Measurements from ENCODE around the gene EPS8L3. TPM values are rescaled to one million over a fixed set of nuclear protein-coding genes. Genes with fewer than 3 reads are reported as not detected.

The EPS8L3 gene
- total and polyA plus RNA-seq, 2 of the 4 experiments (the other 2 are of a cell fraction) = not detected

- TF ChIP-seq NFE2L2 (IDR thresholded peaks at IDR 0.05; ENCODE audit: low read depth, low read length) = no peak
These were observed 21.0 kb upstream of the EPS8L3 start (continued) for GRCh38 chr1:109784551-109785252.

DNA sequence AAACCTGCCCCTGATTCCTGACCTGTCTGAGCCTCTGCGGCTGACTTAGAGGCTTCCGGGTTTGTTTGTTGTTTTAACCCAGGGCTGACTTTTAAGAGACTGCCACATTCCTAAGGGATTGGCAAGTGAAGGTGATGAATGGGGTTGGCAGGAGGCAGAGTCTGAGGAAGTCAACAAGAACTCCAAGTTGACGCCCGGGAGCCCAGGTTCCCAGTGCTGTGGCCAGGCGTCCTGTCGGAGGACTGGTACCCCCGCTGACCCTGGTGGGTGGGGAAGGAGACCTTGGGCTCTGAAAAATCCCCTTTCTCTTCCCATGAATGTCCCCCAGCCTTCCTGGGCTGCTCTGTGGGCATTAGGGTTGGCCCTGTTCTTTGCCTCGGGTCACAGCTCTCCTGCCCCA lies 19.7 kb upstream of the EPS8L3 start:
- H3K9me3 ChIP-seq (ENCODE audit: control insufficient read depth, insufficient read depth, low read length) = no peaks in the 10 kb centered on the region
- peak overlapping the region; percentile 90; the same call in 1 of the 2 replicates for H2BK20ac ChIP-seq (ENCODE audit: low read depth, low read length)
- H3K9ac ChIP-seq (ENCODE audit: low read depth, low read length) = no peak overlapping the region
- CTCF ChIA-PET = interaction anchor here (1.6 kb wide), 1 partner anchor 9 kb away, joined by 5 read pairs; no protein-coding TSS in a partner anchor
- peak overlapping the region; percentile 30 for H3K27ac ChIP-seq (ENCODE audit: insufficient read depth, low read length)
- H2AFZ ChIP-seq (replicated peaks; ENCODE audit: low read length, poor library complexity) = peak overlapping the region; percentile 18
- BruUV-seq (replicated peaks) = no TSS peak
- H3K27me3 ChIP-seq (ENCODE audit: control insufficient read depth, insufficient read depth, low read length) = no peaks in the 10 kb centered on the region
- H3K4ac ChIP-seq (ENCODE audit: low read depth, low read length) = peak overlapping the region; percentile 90
- DNase-seq = peak; percentile 76
- peak overlapping the region; percentile 59 for H3K18ac ChIP-seq (ENCODE audit: low read depth, low read length)
- POLR2A ChIA-PET (ENCODE audit: unreplicated experiment) = no interaction called here
- peaks cover 27% of the 10 kb centered on the region for H3K4me1 ChIP-seq (ENCODE audit: control insufficient read depth, insufficient read depth, low read length)
- H4K5ac ChIP-seq (ENCODE audit: low read depth, low read length) = peak overlapping the region; percentile 31
- intact Hi-C loops (cut with micrococcal nuclease) = loop anchor here (2.0 kb wide), 1 partner anchor 221 kb away; no protein-coding TSS in a partner anchor
- H2BK120ac ChIP-seq (ENCODE audit: low read depth, low read length) = peak overlapping the region; percentile 85
- H3K56ac ChIP-seq (ENCODE audit: extremely low read depth, insufficient read depth, low read length) = peak overlapping the region; percentile 26; the same call in 1 of the 2 replicates
- H3K23ac ChIP-seq (ENCODE audit: low read depth, low read length) = peak overlapping the region; percentile 80; the same call in 1 of the 2 replicates
- H3K4me3 ChIP-seq (ENCODE audit: insufficient read depth, low read depth, low read length) = no peak overlapping the region
- H4K8ac ChIP-seq (ENCODE audit: low read depth in 2 of 2, low read length in 2 of 2) = peak overlapping the region in 1 of 2 experiments; percentile 77; a peak in 2 of 4 replicates
- no peak overlapping the region; the same call in 1 of the 2 replicates for H3K4me2 ChIP-seq (ENCODE audit: low read depth, low read length)
- no peaks in the 10 kb centered on the region for H3K79me1 ChIP-seq (ENCODE audit: low read depth in 1 of 2, low read length in 2 of 2)
- in situ Hi-C loops (cut with MboI; ENCODE audit: low sequenced_read_pairs) = loop anchor here (25.0 kb wide), 1 partner anchor 129 kb away; the partner anchor contains the start of gene CSF1
- dilution Hi-C loops (cut with HindIII; ENCODE audit: low sequenced_read_pairs, unreplicated experiment) = no loop called here
- peak overlapping the region; percentile 16 for H2BK5ac ChIP-seq (ENCODE audit: low read depth, low read length, poor library complexity, severe bottlenecking)
- peak overlapping the region; percentile 84 for H2AK9ac ChIP-seq (replicated peaks; ENCODE audit: low read depth, low read length, poor library complexity)
- H4K20me1 ChIP-seq (ENCODE audit: insufficient read depth, low read length) = no peaks in the 10 kb centered on the region
- peaks cover 28% of the 10 kb centered on the region for H3K9me1 ChIP-seq (ENCODE audit: insufficient read depth, low read length)
- peak overlapping the region; percentile 89 for H2AK5ac ChIP-seq (ENCODE audit: low read depth, low read length)
- peak overlapping the region; percentile 85 for H3K14ac ChIP-seq (replicated peaks; ENCODE audit: low read depth, low read length)
- 0% methylated on average over 1 of the region's 8 CpGs; no CpG with 5 or more reads in 1 of the 2 experiments for WGBS, 2 experiments (ENCODE audit: extremely low coverage in 2 of 2, insufficient read length in 1 of 2)
- peak overlapping the region; percentile 91 for H4K91ac ChIP-seq (ENCODE audit: insufficient read depth, low read depth, low read length)
- TF ChIP-seq RCOR1 (IDR thresholded peaks at IDR 0.05; ENCODE audit: insufficient replicate concordance, low read length) = no peak
- TF ChIP-seq POLR2A (IDR thresholded peaks at IDR 0.05; ENCODE audit: low read depth, low read length) = no peak
- peak; percentile 49; the same call in 1 of the 2 replicates for TF ChIP-seq BHLHE40 (IDR thresholded peaks at IDR 0.05; ENCODE audit: low read depth, low read length)
- TF ChIP-seq MAZ (IDR thresholded peaks at IDR 0.05; ENCODE audit: borderline replicate concordance, low read depth, low read length) = no peak
- H3K36me3 ChIP-seq (ENCODE audit: control insufficient read depth, insufficient read depth, low read length) = no peaks in the 10 kb centered on the region
- peak; percentile 47 for ATAC-seq (ENCODE audit: low read depth)
- 0 out of 3 replicates have a peak overlapping the region, but pooled peaks have one; percentile 73 for H2BK15ac ChIP-seq (ENCODE audit: low read depth, low read length)

All from IMR-90 (cell line).